HG02970 (cell line): Measurements from ENCODE around the gene UBXN11.
A peak's percentile ranks its signal among the peaks of the same experiment; 100 is the strongest.

Experiments used
- ATAC-seq: cut with Tn5 transposase; IDR thresholded peaks from one replicate; pipeline ENCODE4 v1.9.1; 2021; ENCODE audit warnings: mild to moderate bottlenecking, moderate library complexity, moderate number of reproducible peaks; ENCODE audit not compliant: unreplicated experiment, low FRiP score

Gene UBXN11

DNA sequence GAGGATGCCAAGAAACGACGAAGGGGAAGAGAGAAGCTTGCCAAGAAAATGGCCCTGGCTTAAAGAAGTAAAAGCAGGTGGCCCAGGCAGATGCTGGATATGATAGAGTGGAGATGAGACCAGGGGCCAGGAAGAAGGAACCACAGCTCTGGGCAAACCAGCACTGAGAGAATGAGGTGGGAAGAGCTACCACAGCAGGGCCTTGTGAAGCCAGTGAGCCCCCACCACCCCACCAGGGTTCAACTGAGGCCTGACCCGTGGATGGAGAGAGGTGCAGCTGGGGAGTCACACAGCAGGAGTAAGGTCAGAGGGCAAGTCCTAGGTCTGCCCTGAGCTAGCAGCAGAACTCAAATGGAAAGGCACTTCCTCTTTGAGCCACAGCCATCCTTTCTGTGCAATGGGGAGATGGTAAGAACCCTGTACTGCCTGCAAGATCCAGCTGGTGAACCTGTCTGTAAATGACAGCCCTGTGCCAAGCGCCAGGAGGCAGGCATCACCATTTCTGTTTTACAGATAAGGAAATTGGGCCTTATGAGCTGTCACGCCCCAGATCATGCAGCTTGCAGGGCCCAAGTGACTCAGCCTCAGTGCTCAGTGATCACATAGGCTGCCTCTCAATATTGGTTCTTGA is 18.0 kb downstream of the UBXN11 start:
- no peak for ATAC-seq

DNA sequence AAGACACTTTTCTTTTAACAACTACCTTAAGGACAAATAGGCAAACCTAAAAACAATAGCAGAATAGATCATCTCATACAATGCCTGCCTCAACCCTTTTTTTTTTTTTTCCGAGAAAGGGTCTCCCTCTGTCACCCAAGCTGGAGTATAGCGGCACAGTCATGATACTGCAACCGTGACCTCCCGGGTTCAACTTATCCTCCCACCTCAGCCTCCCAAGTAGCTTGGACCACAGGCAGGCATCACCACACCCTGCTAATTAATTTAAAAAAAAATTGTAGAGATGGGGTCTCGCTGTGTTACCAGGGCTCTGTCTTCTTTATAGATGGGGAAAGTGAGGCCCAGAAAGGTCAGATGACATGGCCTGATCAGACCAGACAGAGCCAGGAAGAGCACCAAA is 18.6 kb downstream of the UBXN11 start:
- no peak for ATAC-seq

- no peak for ATAC-seq
Measured at GRCh38 chr1:26287033-26287711, 19.3 kb downstream of the UBXN11 start.

- ATAC-seq: no peak
Measured at GRCh38 chr1:26286064-26286416, 20.4 kb downstream of the UBXN11 start.

- ATAC-seq: no peak
Measured at GRCh38 chr1:26285366-26286063, 20.9 kb downstream of the UBXN11 start.

DNA sequence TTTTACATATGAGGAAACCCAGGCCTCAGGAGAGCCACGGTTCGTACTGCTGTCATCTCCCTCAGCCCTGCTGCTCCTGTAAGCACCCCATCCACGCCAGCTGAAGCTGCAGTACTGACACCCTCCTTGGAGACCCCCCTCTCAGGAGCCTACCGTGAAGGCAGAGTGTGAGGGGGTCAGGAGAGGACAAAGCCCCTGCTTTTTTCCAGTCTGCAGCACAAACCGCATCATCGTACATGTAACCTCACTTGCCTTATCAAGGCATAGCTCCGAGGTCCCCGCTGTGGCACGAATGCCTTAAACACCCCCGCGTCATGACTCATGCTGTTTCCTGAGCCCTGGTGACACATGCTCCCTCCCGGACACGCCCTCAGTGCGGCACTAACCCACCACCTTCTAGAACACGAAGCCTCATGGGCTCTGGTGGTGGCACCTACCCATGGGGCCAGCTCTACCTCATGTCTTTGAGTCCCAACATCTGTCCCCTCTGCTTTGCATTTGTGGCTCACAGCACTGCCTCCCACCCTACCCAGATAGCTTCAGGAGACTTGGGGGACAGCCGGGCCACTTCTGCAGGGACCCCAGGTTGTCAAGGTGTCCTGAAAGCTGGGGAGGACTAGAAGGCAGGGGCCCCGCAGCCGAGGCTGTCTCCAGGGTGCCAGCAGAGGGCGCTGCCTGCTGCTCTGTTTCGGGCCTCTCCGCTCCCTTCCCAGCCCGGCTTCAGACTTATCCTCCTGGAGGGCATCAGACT is 21.7 kb downstream of the UBXN11 start:
- ATAC-seq: no peak

DNA sequence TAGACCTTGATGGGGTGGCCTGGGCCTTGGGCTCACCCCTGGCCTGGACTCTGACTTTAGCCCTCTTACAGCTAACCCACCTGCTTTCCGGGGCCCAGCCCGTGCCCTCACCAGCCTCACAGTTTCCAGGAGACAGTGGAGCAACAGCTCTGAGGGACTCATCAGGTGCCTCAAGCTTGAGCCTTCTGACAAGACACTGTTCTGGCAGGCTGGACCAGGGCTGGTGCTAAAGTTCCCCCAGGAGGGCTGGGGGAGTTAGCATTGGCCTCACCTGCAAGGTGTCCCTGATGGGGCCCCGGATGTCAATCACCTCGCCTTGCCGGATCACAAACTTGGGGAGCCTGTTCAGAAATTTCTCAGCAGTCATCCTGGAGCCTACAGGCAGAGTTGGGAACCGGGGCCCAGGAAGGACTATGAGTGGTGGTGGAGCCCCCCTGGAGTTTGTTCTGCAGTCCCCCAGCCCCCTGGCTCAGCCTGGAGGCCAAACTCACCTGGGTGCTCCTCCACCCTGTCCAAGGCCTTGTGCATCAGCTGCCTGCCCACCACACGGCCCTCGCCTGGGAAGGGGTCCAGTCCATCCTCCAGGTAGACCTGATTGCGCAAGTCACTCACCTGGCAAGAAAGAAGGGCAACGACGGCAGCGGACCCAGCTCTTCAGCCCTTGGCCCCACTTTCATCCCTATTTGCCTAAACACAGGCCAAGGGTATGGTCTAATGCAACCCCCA is 22.4 kb downstream of the UBXN11 start:
- no peak for ATAC-seq

GRCh38 chr1:26283279-26283853 is 23.1 kb downstream of the UBXN11 start:
- no peak for ATAC-seq

DNA sequence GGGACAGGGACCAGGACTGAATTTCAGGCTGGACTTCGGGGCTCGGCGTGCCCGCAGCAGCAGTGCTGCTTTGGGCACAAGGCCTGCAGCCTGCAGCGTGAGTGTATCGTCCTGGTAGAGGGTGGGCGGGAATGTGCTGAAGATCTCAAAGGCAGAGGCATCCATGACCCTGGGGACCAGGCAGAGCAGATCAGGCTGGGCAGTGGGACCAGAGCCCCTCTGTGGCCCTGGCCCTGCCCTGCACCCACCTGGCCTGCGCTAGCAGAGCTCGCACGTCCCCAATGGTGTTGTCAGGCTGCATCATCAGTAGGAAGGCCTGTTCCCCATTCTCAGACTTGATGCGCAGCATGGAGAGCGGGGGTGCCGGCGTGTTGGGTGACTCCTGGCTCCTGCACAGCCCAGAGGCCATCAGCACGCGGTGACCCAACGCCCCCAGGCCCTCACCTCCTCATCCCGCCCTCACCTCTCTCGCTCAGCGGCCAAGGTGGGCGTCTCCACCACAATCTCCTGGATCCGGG is 24.0 kb downstream of the UBXN11 start:
- no peak for ATAC-seq

- no peak for ATAC-seq
Measured at GRCh38 chr1:26281971-26282370, 24.5 kb downstream of the UBXN11 start.

DNA sequence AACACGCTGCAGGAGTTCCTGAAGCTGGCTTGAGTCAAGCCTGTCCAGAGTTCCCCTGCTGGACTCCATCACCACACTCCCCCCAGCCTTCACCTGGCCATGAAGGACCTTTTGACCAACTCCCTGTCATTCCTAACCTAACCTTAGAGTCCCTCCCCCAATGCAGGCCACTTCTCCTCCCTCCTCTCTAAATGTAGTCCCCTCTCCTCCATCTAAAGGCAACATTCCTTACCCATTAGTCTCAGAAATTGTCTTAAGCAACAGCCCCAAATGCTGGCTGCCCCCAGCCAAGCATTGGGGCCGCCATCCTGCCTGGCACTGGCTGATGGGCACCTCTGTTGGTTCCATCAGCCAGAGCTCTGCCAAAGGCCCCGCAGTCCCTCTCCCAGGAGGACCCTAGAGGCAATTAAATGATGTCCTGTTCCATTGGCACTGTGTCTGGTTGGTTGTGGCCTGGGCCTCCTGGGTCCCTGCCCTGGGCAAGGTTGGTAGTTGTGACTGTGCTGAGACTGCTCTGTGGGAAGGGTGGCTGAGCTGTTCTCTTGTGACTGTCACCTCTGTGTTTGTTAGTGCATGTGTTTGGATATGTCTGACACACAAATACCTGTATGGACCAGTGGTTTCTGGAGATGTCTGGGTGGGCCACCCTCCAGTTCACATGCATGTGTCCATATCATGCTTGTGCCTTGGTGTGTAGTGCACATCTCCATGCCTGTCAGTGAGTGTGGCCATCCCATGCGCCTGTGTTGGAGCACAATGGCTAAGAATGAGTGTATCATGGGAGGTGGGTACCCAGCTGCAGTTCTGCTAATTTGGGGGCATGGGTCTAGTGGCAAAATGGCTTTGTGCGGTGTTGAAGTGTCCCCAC is 25.1 kb downstream of the UBXN11 start:
- ATAC-seq: no peak

DNA sequence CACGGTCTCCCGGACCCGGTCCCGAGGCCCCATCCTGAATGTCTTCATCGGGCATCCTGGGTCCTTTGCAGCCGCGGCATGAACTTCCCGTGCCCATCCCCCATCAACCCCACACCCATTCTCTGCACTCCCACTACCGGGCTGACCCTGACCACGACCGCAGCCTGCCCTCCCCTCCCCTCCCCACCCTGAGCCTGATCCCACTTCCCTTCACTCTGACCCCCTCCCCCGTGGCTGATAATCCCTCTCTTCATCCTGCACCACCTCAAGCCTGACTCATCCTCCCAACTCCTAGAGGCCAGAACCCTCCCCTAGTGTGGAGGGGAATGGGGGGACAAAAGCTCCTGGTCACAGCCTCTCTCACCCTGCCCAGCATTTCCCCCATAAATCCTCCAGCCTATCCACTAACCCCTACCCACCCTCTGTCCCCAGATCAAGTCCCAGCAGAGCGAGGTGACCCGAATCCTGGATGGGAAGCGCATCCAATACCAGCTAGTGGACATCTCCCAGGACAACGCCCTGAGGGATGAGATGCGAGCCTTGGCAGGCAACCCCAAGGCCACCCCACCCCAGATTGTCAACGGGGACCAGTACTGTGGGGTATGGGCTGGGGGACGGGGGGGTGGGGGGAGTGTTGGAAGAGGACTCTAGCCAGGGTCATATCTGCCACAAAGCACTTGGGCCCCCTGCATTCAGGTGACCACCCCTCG is 25.9 kb downstream of the UBXN11 start:
- no peak for ATAC-seq

- ATAC-seq: peak; percentile 43
Measured at GRCh38 chr1:26279456-26280332, 26.7 kb downstream of the UBXN11 start, which contains the start of gene SH3BGRL3. SH3BGRL3 (plus strand) TSS chr1:26280086; CDS start chr1:26280156, 70 bp downstream.

GRCh38 chr1:26278724-26279455 is 27.5 kb downstream of the UBXN11 start:
- ATAC-seq: no peak

- ATAC-seq: no peak
Measured at GRCh38 chr1:26278303-26278702, 28.1 kb downstream of the UBXN11 start.

- ATAC-seq: no peak
Measured at GRCh38 chr1:26277719-26278118, 28.7 kb downstream of the UBXN11 start.

DNA sequence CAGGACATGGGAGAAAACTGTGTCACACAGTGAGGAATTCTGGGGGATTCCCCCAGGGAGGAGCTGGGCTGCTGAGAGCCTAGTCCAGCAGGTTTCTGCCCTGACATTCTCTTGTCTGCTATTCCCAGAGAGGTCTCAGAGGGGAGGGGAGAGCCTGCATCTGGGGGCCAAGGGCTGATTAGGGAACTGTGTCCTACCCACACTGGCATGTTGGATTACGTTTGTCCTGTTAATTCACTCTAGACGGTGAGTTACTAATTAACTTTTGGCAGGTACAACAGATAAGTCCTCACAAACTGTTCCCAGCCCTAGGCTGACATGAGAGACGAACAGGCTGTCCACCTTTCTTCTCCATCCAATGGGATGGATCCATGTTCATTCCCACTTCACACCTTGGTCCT is 29.2 kb downstream of the UBXN11 start:
- no peak for ATAC-seq
